Neural progenitor cell (in vitro differentiated cells): ENCODE data around the gene PDGFB.

Experiments
- EZH2 ChIP-seq: fragments of 200-600 bp; sonication (generic); IDR thresholded peaks from 2 replicates; pipeline ENCODE4 v1.6.1; 2017; ENCODE audit warnings: antibody characterized with exemption, mild to moderate bottlenecking, moderate library complexity
- EZH2phosphoT487 ChIP-seq: fragments of 200-600 bp; sonication (generic); IDR thresholded peaks from 2 replicates; pipeline ENCODE4 v1.6.1; 2017; ENCODE audit warnings: antibody characterized with exemption
- TF ChIP-seq, protein P1 (sequence below): fragments of 200-600 bp; sonication (generic); IDR thresholded peaks from 2 replicates; pipeline ENCODE4 v1.5.1; 2017; ENCODE audit warnings: antibody characterized with exemption, mild to moderate bottlenecking

DNA sequence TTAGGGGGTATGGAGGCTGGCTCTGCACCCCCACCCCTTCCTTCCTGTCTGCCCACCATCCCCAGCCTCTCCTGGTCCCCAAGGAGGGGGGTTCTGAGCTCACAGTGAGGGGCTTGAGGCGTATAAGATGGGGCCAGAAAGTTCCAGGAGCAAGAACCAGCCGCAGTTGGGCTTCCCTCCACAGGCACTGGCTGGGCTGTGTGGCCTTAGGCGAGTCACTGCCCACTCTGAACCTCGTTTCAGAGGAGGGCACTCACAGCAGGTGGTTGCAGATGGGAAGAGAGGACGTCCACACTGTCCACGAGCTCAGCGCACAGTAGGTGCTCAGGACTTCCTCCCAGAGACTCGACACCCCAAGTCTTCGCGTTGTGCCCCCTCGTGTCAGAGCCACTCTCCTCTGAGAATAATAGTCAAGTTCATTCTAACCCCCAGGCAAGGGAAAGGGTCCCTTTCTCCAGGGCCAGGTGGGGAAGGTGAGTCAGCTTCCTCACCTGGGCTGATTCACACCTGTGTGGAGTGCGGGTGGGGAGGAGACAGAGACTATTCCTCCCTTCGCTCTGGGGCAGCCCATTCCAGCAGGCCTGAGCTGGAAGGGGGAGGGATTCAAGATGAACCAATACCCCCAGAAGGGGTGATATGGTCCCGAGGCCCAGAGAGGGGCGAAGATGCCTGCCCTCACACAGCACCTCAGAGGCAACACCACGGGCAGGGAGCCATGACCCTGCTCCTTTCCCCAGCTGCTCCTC, 45.4 kb upstream of the PDGFB start:
- TF ChIP-seq, protein P1, sequence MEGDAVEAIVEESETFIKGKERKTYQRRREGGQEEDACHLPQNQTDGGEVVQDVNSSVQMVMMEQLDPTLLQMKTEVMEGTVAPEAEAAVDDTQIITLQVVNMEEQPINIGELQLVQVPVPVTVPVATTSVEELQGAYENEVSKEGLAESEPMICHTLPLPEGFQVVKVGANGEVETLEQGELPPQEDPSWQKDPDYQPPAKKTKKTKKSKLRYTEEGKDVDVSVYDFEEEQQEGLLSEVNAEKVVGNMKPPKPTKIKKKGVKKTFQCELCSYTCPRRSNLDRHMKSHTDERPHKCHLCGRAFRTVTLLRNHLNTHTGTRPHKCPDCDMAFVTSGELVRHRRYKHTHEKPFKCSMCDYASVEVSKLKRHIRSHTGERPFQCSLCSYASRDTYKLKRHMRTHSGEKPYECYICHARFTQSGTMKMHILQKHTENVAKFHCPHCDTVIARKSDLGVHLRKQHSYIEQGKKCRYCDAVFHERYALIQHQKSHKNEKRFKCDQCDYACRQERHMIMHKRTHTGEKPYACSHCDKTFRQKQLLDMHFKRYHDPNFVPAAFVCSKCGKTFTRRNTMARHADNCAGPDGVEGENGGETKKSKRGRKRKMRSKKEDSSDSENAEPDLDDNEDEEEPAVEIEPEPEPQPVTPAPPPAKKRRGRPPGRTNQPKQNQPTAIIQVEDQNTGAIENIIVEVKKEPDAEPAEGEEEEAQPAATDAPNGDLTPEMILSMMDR: no peak
- TF ChIP-seq EZH2phosphoT487 (no peak), EZH2 (no peak)
